GM19193 (cell line): ENCODE measurements around the gene DERL3.

Source experiments
- POLR2A ChIP-seq: IDR thresholded peaks from 4 replicates; pipeline ENCODE4 v1.6.1; 2011; ENCODE audit not compliant: insufficient read depth, insufficient read length; ENCODE audit errors: extremely low read depth

The DERL3 gene

GRCh38 chr22:23826510-23827350, 12.1 kb downstream of the DERL3 start:
- no peak for TF ChIP-seq POLR2A

- TF ChIP-seq POLR2A, result no peak
Measured at GRCh38 chr22:23825246-23825905, 13.4 kb downstream of the DERL3 start.

DNA sequence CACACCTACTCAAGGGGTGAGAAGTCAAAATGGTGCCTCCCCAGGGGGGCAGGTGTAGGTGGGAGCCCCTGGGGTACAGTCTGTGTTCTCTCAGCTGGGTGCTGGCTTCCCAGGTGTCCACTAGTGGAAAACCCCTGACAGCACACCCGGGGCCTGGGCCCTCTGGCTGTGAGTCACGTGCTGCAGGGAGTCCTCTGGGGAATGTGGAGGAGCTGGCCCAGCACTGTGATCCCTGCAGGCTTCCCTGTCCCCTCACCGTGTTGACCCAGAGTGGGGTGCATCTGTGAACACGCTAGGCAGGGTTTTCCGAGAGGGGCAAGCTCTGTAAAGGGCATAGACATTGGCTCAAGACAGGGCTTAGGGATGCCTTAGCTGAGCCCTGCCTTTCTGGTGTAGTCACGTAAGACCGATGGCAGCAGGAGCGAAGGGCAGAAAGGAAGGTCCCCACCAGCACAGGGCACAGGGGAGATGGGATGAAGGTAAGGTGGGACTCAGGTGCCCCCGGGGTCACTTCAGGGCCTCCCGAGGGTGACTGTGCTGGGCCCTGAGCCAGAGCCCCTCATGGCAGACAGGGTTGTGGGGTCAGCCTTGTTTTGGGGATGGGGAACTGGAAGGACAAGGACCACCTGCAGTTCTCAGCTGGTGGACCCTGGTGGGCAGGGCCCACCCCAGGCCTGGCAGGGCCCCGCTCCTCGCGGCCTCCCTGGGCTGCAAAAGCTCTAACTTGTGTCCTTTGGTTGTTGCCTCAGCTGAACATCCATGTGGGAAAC, 14.1 kb downstream of the DERL3 start:
- TF ChIP-seq POLR2A, result no peak

GRCh38 chr22:23823331-23823791, 15.4 kb downstream of the DERL3 start:
- no peak for TF ChIP-seq POLR2A

- TF ChIP-seq POLR2A, result no peak
Measured at GRCh38 chr22:23822101-23822671, 16.6 kb downstream of the DERL3 start.

GRCh38 chr22:23820748-23821211, 18.0 kb downstream of the DERL3 start:
- no peak for TF ChIP-seq POLR2A

- no peak for TF ChIP-seq POLR2A
Measured at GRCh38 chr22:23818541-23818940, 20.3 kb downstream of the DERL3 start.

DNA sequence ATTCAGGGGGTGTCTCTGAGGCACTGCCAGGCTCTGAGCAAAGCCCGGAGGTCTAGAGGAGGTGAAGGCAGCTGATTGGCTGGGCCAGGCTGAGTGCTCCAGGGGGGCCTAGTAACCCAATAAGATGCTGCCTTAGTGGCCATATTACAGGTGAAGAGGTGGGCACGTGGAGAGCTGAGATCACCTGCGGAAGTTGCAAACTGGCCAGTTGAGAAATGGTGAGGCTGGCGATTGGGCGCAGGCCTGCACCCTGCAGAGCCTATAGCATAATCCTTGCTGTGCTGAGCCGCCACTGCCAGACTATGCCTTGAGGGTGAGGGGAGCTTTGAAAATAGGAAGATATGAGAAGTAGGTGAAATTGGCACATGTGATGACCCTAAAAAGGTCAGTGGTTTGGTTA, 21.7 kb downstream of the DERL3 start:
- TF ChIP-seq POLR2A, result no peak

DNA sequence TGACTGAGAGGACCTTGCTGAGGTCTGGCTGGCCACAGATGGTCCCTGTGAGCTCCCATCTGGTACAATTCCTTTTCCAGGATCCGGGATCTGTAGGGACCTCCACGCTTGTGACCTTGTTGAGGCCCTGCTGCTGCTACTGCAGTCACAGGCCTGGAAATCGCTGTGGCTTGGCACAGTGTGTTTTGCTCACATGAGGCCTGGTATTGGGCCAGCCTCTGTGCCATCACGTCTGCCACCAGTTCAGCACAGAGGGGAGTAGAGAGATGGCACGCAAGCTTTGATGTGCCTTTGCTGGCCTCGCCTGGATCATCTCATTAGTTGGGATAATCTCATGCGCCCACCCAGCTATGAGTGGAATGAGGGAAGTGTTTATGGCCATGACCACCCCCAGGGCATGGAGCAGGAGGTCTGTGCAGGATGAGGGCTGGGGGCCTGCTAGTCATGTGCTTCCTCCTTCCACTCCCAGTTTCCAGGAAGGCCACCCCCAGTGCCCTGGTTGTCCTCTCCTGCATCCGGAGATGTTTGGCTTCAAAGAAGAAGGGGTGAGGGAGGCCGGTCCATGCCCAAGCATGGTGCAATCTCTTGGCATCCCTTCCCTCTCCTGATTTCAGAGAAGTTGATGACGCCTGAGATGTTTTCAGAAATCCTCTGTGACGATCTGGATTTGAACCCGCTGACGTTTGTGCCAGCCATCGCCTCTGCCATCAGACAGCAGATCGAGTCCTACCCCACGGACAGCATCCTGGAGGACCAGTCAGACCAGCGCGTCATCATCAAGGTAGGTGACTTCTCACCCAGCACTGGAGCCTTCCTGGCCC, 22.4 kb downstream of the DERL3 start:
- TF ChIP-seq POLR2A, result no peak

DNA sequence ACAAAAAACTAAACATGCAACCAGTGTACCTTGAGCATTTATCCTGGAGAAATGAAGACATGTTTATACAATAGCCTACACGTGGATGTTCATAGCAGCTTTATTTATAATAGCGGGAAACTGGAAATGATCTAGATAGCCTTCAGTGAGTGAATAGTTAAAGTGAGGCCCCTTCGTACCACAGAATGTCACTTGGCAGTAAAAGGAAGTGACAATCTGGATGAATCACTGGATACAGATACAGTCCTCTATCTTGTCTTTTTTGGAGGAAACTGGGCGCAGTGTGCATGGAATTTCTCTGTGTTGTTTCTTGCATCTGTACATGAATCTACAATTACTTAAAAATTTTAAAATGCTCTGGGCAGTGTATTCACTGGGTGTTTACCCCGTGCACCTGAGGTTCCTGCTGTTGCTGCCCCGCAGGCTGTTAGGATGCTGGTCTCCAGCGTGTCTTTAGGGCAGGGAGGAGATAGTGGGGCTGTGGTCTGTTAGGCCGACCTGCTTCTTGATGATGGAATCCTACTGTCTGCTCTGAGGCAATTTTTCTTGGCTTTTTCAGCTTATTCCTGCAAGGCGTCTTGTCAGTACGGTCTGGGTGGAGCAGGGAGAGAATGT, 23.2 kb downstream of the DERL3 start:
- no peak for TF ChIP-seq POLR2A

GRCh38 chr22:23812378-23812777, 26.4 kb downstream of the DERL3 start:
- TF ChIP-seq POLR2A, result no peak

GRCh38 chr22:23806837-23807236, 32.0 kb downstream of the DERL3 start:
- TF ChIP-seq POLR2A, result no peak

GRCh38 chr22:23804781-23805291, 34.0 kb downstream of the DERL3 start:
- no peak for TF ChIP-seq POLR2A
